Activated T-helper 17 cell treated with anti-CD3 and anti-CD28 coated beads, Interleukin-2, amount 50 U/mL, for 72 hours (primary cell): ENCODE data around the gene CLEC5A. TPM values are rescaled to one million over a fixed set of nuclear protein-coding genes. Genes with fewer than 3 reads are reported as not detected.
A peak's percentile ranks its signal among the peaks of the same experiment; 100 is the strongest.
"Not testable (repeated sequence)": the region's sequence is repeated elsewhere in the genome, so short reads cannot be mapped to it uniquely, and the experiment has no call there.

ENCODE experiments used
- ATAC-seq: fragments of 150-1000 bp; cut with Tn5 transposase; replicated peaks from 2 replicates; pipeline ENCODE4 v1.10.0; 2021; ENCODE audit warnings: mild to moderate bottlenecking, moderate library complexity
- H3K27ac Mint-ChIP-seq: one replicate; pipeline ENCODE4 v1.8.0; 2022; ENCODE audit warnings: mixed read lengths
- H3K27me3 Mint-ChIP-seq: one replicate; pipeline ENCODE4 v1.8.0; 2022; ENCODE audit warnings: mixed read lengths
- H3K36me3 Mint-ChIP-seq: one replicate; pipeline ENCODE4 v1.8.0; 2022; ENCODE audit warnings: low read depth, mild to moderate bottlenecking, mixed read lengths
- H3K4me1 Mint-ChIP-seq: one replicate; pipeline ENCODE4 v1.8.0; 2022; ENCODE audit warnings: mixed read lengths
- H3K4me3 Mint-ChIP-seq: one replicate; pipeline ENCODE4 v1.8.0; 2022; ENCODE audit warnings: mild to moderate bottlenecking, mixed read lengths
- H3K9me3 Mint-ChIP-seq: one replicate; pipeline ENCODE4 v1.8.0; 2022; ENCODE audit warnings: mixed read lengths
- total RNA-seq, 2 donors: library from RNA; stranded (reverse); gene quantifications; one replicate each; pipeline ENCODE4 v1.2.3, GENCODE V29; 2022

CLEC5A gene
- total RNA-seq, 2 donors from 2014 or later = not detected

GRCh38 chr7:141920281-141920680 is 26.5 kb downstream of the CLEC5A start:
- H3K4me1 Mint-ChIP-seq = no peaks in the 10 kb centered on the region
- peaks cover 6% of the 10 kb centered on the region for H3K27me3 Mint-ChIP-seq
- no peak for ATAC-seq
- H3K27ac Mint-ChIP-seq = no peak overlapping the region
- no peaks in the 10 kb centered on the region for H3K9me3 Mint-ChIP-seq
- H3K36me3 Mint-ChIP-seq = no peaks in the 10 kb centered on the region
- no peak overlapping the region for H3K4me3 Mint-ChIP-seq

GRCh38 chr7:141916099-141916498 is 30.7 kb downstream of the CLEC5A start, which contains the start of gene OR9A4:
TSS of gene OR9A4 (plus strand) at chr7:141916399. CDS start at chr7:141918876, 2,477 bp downstream.
- no peak within 1 kb of the TSS for H3K27ac Mint-ChIP-seq
- H3K36me3 Mint-ChIP-seq = no peaks in the 10 kb centered on the region
- H3K9me3 Mint-ChIP-seq = no peaks in the 10 kb centered on the region
- H3K27me3 Mint-ChIP-seq = peaks cover 16% of the 10 kb centered on the region
- H3K4me3 Mint-ChIP-seq = no peak within 1 kb of the TSS
- no peaks in the 10 kb centered on the region for H3K4me1 Mint-ChIP-seq
- no peak for ATAC-seq

- Mint-ChIP-seq H3K36me3 (no peaks in the 10 kb centered on the region), H3K4me3 (no peak overlapping the region), H3K27me3 (peaks cover 21% of the 10 kb centered on the region), H3K4me1 (no peaks in the 10 kb centered on the region), H3K9me3 (no peaks in the 10 kb centered on the region), H3K27ac (no peak overlapping the region)
- no peak for ATAC-seq
Observed at GRCh38 chr7:141915565-141915964, 31.2 kb downstream of the CLEC5A start.

DNA sequence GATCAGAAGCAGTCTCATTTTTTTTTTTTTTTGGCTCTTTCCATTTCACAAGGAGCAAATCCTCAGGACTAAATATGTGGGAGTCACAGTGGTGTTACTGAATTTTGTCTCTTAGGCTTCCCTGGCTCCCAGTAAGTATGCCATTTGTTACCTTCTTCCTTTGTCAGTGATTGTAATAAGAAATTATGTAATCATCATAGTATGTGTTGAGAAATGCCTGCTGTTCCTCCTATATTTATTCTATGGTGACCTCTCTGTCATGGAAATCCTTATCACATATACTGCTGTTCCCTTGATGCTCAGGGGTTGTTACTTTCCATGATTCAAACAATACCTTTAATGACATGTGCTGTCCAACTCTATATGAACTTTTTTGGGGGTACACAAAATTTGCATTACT is 35.4 kb downstream of the CLEC5A start:
- Mint-ChIP-seq H3K36me3 (no peaks in the 10 kb centered on the region), H3K27ac (no peak overlapping the region)
- no peak for ATAC-seq

GRCh38 chr7:141906285-141906684 is 40.5 kb downstream of the CLEC5A start:
- ATAC-seq = no peak
- Mint-ChIP-seq H3K4me1 (no peaks in the 10 kb centered on the region), H3K4me3 (no peak overlapping the region), H3K27ac (no peak overlapping the region), H3K9me3 (no peaks in the 10 kb centered on the region), H3K27me3 (peaks cover 21% of the 10 kb centered on the region), H3K36me3 (no peaks in the 10 kb centered on the region)

More for the DNA sequence above, 35.4 kb downstream of the CLEC5A start:
- Mint-ChIP-seq H3K4me3 (no peak overlapping the region), H3K27me3 (peaks cover 21% of the 10 kb centered on the region), H3K9me3 (no peaks in the 10 kb centered on the region), H3K4me1 (no peaks in the 10 kb centered on the region)

DNA sequence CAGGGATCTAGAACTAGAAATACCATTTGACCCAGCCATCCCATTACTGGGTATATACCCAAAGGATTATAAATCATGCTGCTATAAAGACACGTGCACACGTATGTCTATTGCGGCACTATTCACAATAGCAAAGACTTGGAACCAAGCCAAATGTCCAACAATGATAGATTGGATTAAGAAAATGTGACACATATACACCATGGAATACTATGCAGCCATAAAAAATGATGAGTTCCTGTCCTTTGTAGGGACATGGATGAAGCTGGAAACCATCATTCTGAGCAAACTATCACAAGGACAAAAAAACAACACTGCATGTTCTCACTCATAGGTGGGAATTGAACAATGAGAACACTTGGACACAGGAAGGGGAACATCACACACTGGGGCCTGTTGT is 47.4 kb downstream of the CLEC5A start:
- H3K4me3 Mint-ChIP-seq, H3K4me1 Mint-ChIP-seq, H3K36me3 Mint-ChIP-seq, H3K9me3 Mint-ChIP-seq, H3K27ac Mint-ChIP-seq, ATAC-seq: not testable (repeated sequence)
- H3K27me3 Mint-ChIP-seq = peaks cover 14% of the 10 kb centered on the region

DNA sequence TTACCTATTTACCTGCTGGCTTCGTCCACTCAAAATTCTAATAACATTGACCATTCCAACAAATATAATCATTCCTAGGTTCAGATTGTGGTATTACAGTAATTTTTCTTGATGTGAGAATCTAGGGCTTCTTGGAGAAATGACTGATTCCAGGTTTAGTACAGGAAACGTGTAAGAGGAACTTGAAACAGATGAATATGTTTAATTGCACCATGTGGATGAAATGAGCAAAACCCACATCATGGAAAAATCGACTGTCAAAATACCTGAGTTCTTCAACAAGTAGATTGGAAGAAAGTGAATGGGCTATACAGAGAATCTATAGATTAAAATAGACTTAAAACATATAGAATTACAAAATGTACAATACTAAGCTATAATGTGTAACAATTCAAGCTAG is 55.4 kb downstream of the CLEC5A start:
- peaks cover 7% of the 10 kb centered on the region for H3K27me3 Mint-ChIP-seq
- H3K9me3 Mint-ChIP-seq = peaks cover 3% of the 10 kb centered on the region
- H3K4me3 Mint-ChIP-seq = no peak overlapping the region

DNA sequence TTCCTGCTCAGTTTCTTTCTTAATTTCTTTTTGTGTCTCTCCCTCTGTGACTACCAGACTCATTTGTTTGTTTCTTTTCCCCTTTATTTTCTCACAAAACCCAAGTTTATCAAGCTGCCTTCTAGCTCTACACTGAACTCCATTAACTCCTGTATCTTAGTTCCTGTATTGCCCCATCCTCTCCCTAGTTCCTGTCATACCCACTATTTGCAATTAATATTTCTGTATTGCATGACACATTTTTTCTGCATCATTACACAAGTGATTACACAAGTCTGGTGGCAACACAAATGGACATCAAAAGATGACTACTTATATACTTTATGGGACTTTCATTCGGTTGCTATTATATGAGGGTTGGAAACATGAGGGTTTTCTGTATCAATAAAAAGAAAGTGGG is 57.5 kb downstream of the CLEC5A start:
- Mint-ChIP-seq H3K36me3 (no peaks in the 10 kb centered on the region), H3K27me3 (peaks cover 10% of the 10 kb centered on the region)
- ATAC-seq = no peak

More for the DNA sequence above, 55.4 kb downstream of the CLEC5A start:
- ATAC-seq = no peak
- Mint-ChIP-seq H3K36me3 (no peaks in the 10 kb centered on the region), H3K27ac (no peak overlapping the region), H3K4me1 (no peaks in the 10 kb centered on the region)

GRCh38 chr7:141884539-141885225 is 62.1 kb downstream of the CLEC5A start:
- ATAC-seq = peak; percentile 24
- Mint-ChIP-seq H3K4me1 (no peaks in the 10 kb centered on the region), H3K9me3 (peaks cover 3% of the 10 kb centered on the region), H3K36me3 (no peaks in the 10 kb centered on the region), H3K4me3 (no peak overlapping the region), H3K27ac (no peak overlapping the region), H3K27me3 (peaks cover 10% of the 10 kb centered on the region)

More for the DNA sequence above, 57.5 kb downstream of the CLEC5A start:
- no peak overlapping the region for H3K27ac Mint-ChIP-seq
- H3K4me1 Mint-ChIP-seq = no peaks in the 10 kb centered on the region
- peaks cover 3% of the 10 kb centered on the region for H3K9me3 Mint-ChIP-seq
- H3K4me3 Mint-ChIP-seq = no peak overlapping the region

- Mint-ChIP-seq H3K4me1 (no peaks in the 10 kb centered on the region), H3K4me3 (no peak overlapping the region), H3K36me3 (no peaks in the 10 kb centered on the region), H3K9me3 (peaks cover 3% of the 10 kb centered on the region), H3K27me3 (peaks cover 4% of the 10 kb centered on the region), H3K27ac (no peak overlapping the region)
- no peak for ATAC-seq
Observed at GRCh38 chr7:141880960-141881359, 65.8 kb downstream of the CLEC5A start.

- H3K9me3 Mint-ChIP-seq = peaks cover 3% of the 10 kb centered on the region
- no peak overlapping the region for H3K27ac Mint-ChIP-seq
- no peaks in the 10 kb centered on the region for H3K4me1 Mint-ChIP-seq
- no peak for ATAC-seq
- no peaks in the 10 kb centered on the region for H3K27me3 Mint-ChIP-seq
- no peaks in the 10 kb centered on the region for H3K36me3 Mint-ChIP-seq
- no peak overlapping the region for H3K4me3 Mint-ChIP-seq
Observed at GRCh38 chr7:141877365-141877764, 69.4 kb downstream of the CLEC5A start.

Other genes starting within 250 kb of the CLEC5A start
- gene DENND11, start 244.8 kb downstream of the CLEC5A start, total RNA-seq = 10 to 100 TPM; 19.5 to 36.1 TPM
- gene WEE2, start 238.6 kb downstream of the CLEC5A start, total RNA-seq = under 1 TPM in 1 of 2 donors, not detected in 1; 0.13 TPM
- gene SSBP1, start 208.6 kb downstream of the CLEC5A start, total RNA-seq = 100 to 1,000 TPM; 139 to 213 TPM
- 1 to 10 TPM; 1.4 to 3.8 TPM for gene TAS2R3, start 182.9 kb downstream of the CLEC5A start, total RNA-seq
- 1 to 10 TPM; 1.3 to 2.8 TPM for gene TAS2R4, start 170.3 kb downstream of the CLEC5A start, total RNA-seq
- gene TAS2R5, start 156.8 kb downstream of the CLEC5A start, total RNA-seq = 1 to 10 TPM; 1.1 to 2.4 TPM
- gene PRSS37, start 105.5 kb downstream of the CLEC5A start, total RNA-seq = not detected
- under 1 TPM in 1 of 2 donors, not detected in 1; 0.58 TPM for gene OR9A4, start 30.6 kb downstream of the CLEC5A start, total RNA-seq
- not detected for gene TAS2R38, start 26.8 kb upstream of the CLEC5A start, total RNA-seq
- 1 to 10 TPM in 1 of 2 donors, under 1 TPM in 1; 0.06 to 1.4 TPM for gene MGAM, start 48.9 kb upstream of the CLEC5A start, total RNA-seq
- gene MGAM2, start 164.7 kb upstream of the CLEC5A start, total RNA-seq = under 1 TPM in 1 of 2 donors, not detected in 1; 0.58 TPM